Smooth muscle cell (in vitro differentiated cells): ENCODE data around the gene LGALS9. TPM values are rescaled to one million over a fixed set of nuclear protein-coding genes. Genes with fewer than 3 reads are reported as not detected.

ENCODE experiments used
- DNase-seq: peaks from one replicate; lab custom pipeline; 2025; ENCODE audit not compliant: unreplicated experiment; lab: John Stamatoyannopoulos, UW
- H2AFZ ChIP-seq: fragments of 200-600 bp; sonication (generic); 2 replicates; pipeline ENCODE4 v1.6.0; 2016; ENCODE audit warnings: antibody characterized with exemption, low read depth, mild to moderate bottlenecking
- H3F3A ChIP-seq: fragments of 200-600 bp; sonication (generic); 2 replicates; pipeline ENCODE4 v1.6.0; 2017; ENCODE audit warnings: antibody characterized with exemption, low read depth
- H3K27ac ChIP-seq: fragments of 200-600 bp; sonication (generic); 2 replicates; pipeline ENCODE4 v1.5.1; 2016; ENCODE audit warnings: low read depth, mild to moderate bottlenecking
- H3K27me3 ChIP-seq: fragments of 200-600 bp; sonication (generic); 2 replicates; pipeline ENCODE4 v1.6.1; 2016; ENCODE audit warnings: low read depth, mild to moderate bottlenecking
- H3K36me3 ChIP-seq: fragments of 200-600 bp; sonication (generic); 2 replicates; pipeline ENCODE4 v1.5.1; 2016; ENCODE audit warnings: low read depth
- H3K4me1 ChIP-seq: fragments of 200-600 bp; sonication (generic); 2 replicates; pipeline ENCODE4 v1.5.1; 2016; ENCODE audit warnings: low read depth
- H3K4me2 ChIP-seq: fragments of 200-600 bp; sonication (generic); 2 replicates; pipeline ENCODE4 v1.6.0; 2016; ENCODE audit warnings: mild to moderate bottlenecking
- H3K4me3 ChIP-seq: fragments of 200-600 bp; sonication (generic); 2 replicates; pipeline ENCODE4 v1.5.1; 2016; ENCODE audit warnings: mild to moderate bottlenecking
- H3K79me2 ChIP-seq: fragments of 200-600 bp; sonication (generic); 2 replicates; pipeline ENCODE4 v1.6.0; 2016; ENCODE audit warnings: low read depth, mild to moderate bottlenecking
- H3K9ac ChIP-seq: fragments of 200-600 bp; sonication (generic); 2 replicates; pipeline ENCODE4 v1.6.0; 2016; ENCODE audit warnings: low read depth
- H3K9me3 ChIP-seq: fragments of 200-600 bp; sonication (generic); replicated peaks from 2 replicates; pipeline ENCODE4 v1.5.1; 2016; ENCODE audit warnings: low read depth
- H4K20me1 ChIP-seq: fragments of 200-600 bp; sonication (generic); 2 replicates; pipeline ENCODE4 v1.6.0; 2016; ENCODE audit warnings: low read depth
- WGBS: methylation state at CpG from one replicate; pipeline ENCODE4 v1.1.7; 2016; ENCODE audit warnings: low lambda C conversion rate; 5-methylcytosine and 5-hydroxymethylcytosine counted together
- polyA plus RNA-seq: library from polyadenylated mRNA; unstranded; fragments of >200 nt; fragmentation: Nextera tagmentation; extraction: Ambion mirVana; gene quantifications from 2 replicates; pipeline ENCODE4 v1.2.1, GENCODE V29; 2016
- total RNA-seq: library from RNA; depleted of rRNA; stranded (reverse); fragments of >200 nt; gene quantifications from 2 replicates; pipeline ENCODE4 v1.2.3, GENCODE V29; 2014
- TF ChIP-seq, protein P1 (sequence below): fragments of 200-600 bp; sonication (generic); IDR thresholded peaks from 2 replicates; pipeline ENCODE4 v1.5.1; 2017; ENCODE audit warnings: borderline replicate concordance, mild to moderate bottlenecking, antibody characterized with exemption; ENCODE audit not compliant: insufficient read depth, poor library complexity, severe bottlenecking

Gene LGALS9
- total and polyA plus RNA-seq, 2 experiments from 2014 or later: 5.8 to 9.7 TPM

DNA sequence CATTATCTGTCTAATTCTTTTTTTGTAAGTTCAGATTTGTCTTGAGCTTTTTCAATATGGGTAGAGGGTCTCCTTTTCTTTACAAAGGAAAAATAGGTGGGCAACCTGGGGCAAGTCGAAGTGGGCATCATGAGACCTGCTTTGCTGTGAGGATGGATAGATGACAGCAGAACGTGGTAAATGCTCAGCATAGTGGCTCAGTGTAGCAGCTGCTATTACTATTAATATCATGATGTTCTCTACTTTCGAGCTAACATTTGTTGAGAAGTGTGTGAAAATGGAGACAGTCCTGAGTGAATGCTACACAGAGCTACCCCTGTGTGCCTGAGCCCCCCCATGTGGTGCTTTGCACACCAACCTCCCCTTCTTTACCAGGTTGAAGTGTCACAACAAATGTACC is 39.0 kb upstream of the LGALS9 start:
- H3K36me3 ChIP-seq: peaks cover 14% of the 10 kb centered on the region
- DNase-seq: no peak
- H3K27me3 ChIP-seq: no peaks in the 10 kb centered on the region
- peaks cover 7% of the 10 kb centered on the region for H3F3A ChIP-seq
- no peak overlapping the region for H3K9ac ChIP-seq
- H3K4me2 ChIP-seq: no peak overlapping the region
- TF ChIP-seq, protein P1, sequence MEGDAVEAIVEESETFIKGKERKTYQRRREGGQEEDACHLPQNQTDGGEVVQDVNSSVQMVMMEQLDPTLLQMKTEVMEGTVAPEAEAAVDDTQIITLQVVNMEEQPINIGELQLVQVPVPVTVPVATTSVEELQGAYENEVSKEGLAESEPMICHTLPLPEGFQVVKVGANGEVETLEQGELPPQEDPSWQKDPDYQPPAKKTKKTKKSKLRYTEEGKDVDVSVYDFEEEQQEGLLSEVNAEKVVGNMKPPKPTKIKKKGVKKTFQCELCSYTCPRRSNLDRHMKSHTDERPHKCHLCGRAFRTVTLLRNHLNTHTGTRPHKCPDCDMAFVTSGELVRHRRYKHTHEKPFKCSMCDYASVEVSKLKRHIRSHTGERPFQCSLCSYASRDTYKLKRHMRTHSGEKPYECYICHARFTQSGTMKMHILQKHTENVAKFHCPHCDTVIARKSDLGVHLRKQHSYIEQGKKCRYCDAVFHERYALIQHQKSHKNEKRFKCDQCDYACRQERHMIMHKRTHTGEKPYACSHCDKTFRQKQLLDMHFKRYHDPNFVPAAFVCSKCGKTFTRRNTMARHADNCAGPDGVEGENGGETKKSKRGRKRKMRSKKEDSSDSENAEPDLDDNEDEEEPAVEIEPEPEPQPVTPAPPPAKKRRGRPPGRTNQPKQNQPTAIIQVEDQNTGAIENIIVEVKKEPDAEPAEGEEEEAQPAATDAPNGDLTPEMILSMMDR: no peak
- no peak overlapping the region for H3K4me3 ChIP-seq
- H3K9me3 ChIP-seq: no peaks in the 10 kb centered on the region
- no peak overlapping the region for H2AFZ ChIP-seq
- H3K79me2 ChIP-seq: peaks cover 13% of the 10 kb centered on the region
- no peaks in the 10 kb centered on the region for H3K4me1 ChIP-seq
- H4K20me1 ChIP-seq: no peaks in the 10 kb centered on the region
- WGBS: 98% methylated on average over 3 of the region's 3 CpGs
- H3K27ac ChIP-seq: no peak overlapping the region

DNA sequence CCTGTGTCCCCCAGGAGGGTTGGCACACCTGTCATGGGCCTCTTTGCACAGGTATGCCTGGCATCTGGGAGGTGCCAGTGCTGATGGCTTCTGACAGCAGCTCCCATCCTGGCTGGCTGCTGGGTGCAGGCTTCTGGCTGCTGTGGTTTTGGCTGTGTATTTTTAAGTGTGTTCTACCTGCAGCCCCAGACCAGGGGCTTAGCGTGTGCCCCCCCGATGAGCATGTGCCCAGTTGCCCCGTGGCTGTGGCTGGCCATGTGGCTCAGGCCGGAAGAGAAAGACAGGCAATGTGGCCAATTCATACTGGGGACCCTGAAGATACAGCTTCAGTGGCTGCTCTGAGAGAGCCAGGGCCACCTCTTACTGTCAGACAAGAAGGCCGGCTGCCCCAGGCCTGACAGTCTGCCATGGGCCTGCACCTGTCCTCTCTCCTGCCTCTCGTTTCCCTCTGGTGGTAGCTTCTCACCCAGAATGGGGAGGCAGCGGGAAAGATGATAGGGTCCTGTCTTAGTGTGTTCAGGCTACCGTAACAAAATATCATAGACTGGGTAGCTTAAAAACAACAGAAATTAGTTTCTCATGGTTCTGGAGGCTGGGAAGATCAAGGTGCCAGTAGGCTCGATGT is 37.6 kb upstream of the LGALS9 start:
- peaks cover 4% of the 10 kb centered on the region for H3F3A ChIP-seq
- H3K4me2 ChIP-seq: no peak overlapping the region
- no peak overlapping the region for H3K4me3 ChIP-seq
- 95% methylated on average over 9 of the region's 9 CpGs for WGBS
- H4K20me1 ChIP-seq: no peaks in the 10 kb centered on the region
- H3K27ac ChIP-seq: no peak overlapping the region
- no peaks in the 10 kb centered on the region for H3K4me1 ChIP-seq
- no peaks in the 10 kb centered on the region for H3K27me3 ChIP-seq
- H3K9ac ChIP-seq: no peak overlapping the region
- no peaks in the 10 kb centered on the region for H3K9me3 ChIP-seq
- no peak for DNase-seq
- peaks cover 14% of the 10 kb centered on the region for H3K36me3 ChIP-seq
- peaks cover 7% of the 10 kb centered on the region for H3K79me2 ChIP-seq
- TF ChIP-seq, protein P1: no peak
- H2AFZ ChIP-seq: no peak overlapping the region

DNA sequence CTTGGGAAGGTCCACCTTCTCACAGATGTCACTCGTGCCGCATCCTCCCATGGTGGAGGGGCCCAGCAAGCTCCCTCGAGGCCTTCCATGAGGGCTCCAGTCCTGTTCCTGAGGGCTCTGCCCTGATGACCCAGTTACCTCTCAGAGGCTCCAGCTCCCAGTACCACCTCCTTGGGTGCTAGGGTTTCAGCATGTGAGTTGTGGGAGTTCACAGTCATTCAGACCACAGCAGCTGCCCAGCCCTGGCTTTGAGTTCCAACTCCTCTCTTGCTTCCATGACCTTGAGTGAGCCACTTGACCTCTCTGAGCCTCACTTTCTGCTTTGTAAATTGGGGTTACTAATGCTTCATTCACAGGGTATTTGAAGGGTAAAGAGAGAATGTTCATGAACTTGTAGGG is 37.1 kb upstream of the LGALS9 start:
- no peak for DNase-seq
- Histone ChIP-seq H3K36me3 (peaks cover 14% of the 10 kb centered on the region), H3K4me3 (no peak overlapping the region), H3K4me2 (no peak overlapping the region), H2AFZ (no peak overlapping the region), H3K4me1 (no peaks in the 10 kb centered on the region), H3F3A (peaks cover 9% of the 10 kb centered on the region), H3K9me3 (no peaks in the 10 kb centered on the region), H3K9ac (no peak overlapping the region), H3K27me3 (no peaks in the 10 kb centered on the region), H3K79me2 (peaks cover 7% of the 10 kb centered on the region), H4K20me1 (no peaks in the 10 kb centered on the region), H3K27ac (no peak overlapping the region)
- TF ChIP-seq, protein P1: no peak
- WGBS: 98% methylated on average over 3 of the region's 3 CpGs

DNA sequence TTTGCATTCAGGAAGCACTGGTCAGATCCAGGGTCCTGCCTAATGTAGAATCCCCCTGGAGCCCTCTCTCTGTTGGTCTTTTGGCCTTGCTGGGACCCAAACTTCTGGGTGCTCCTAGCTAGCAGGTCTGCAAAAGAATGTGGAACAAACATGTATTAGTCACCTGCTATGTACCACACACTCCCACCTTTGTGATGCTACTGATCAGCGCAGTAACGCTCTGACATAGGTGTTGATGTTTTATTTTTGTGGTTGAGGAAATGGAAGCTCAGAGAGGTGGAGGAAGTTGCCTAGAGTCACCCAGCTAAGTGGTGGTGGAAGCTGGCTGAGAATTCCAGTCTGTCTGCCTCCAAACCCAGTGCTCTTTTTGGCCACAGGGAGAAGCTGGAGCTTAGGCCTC is 35.8 kb upstream of the LGALS9 start:
- Histone ChIP-seq H3F3A (peaks cover 11% of the 10 kb centered on the region), H3K27ac (no peak overlapping the region), H3K9me3 (no peaks in the 10 kb centered on the region), H3K27me3 (no peaks in the 10 kb centered on the region), H3K4me3 (no peak overlapping the region), H2AFZ (no peak overlapping the region), H3K4me1 (no peaks in the 10 kb centered on the region), H3K9ac (no peak overlapping the region), H3K4me2 (no peak overlapping the region), H4K20me1 (no peaks in the 10 kb centered on the region), H3K79me2 (peaks cover under 1% of the 10 kb centered on the region), H3K36me3 (peaks cover 8% of the 10 kb centered on the region)
- 97% methylated on average over 2 of the region's 2 CpGs for WGBS
- TF ChIP-seq, protein P1: no peak
- DNase-seq: no peak
